GM12878 (cell line): ENCODE results near the gene NKAIN4.

Experiments
- CEBPB ChIP-seq, 2 experiments: fragments of 150-350 bp in 1 of 2; IDR thresholded peaks; 2 replicates each; pipeline ENCODE4 v1.6.1; 2012 to 2014; ENCODE audit warnings: low read depth in 2 of 2, low read length in 2 of 2, borderline replicate concordance in 1 of 2, inconsistent platforms in 1 of 2
- ESRRA ChIP-seq: IDR thresholded peaks from 2 replicates; pipeline ENCODE4 v1.6.1; 2012; ENCODE audit warnings: mild to moderate bottlenecking, low read length, improper control_type of control experiment
- PAX5 ChIP-seq: IDR thresholded peaks from 2 replicates; pipeline ENCODE4 v1.6.1; 2011; ENCODE audit warnings: low read depth, low read length, borderline replicate concordance
- RAD21 ChIP-seq: IDR thresholded peaks from 2 replicates; pipeline ENCODE4 v1.6.1; 2011; ENCODE audit warnings: mild to moderate bottlenecking, low read depth, low read length, moderate library complexity; ENCODE audit not compliant: insufficient read depth
- TF ChIP-seq, protein P1 (sequence below), 3 experiments: IDR thresholded peaks in 2 of 3; conservative IDR thresholded peaks in 1 of 3; 2 replicates each; pipeline ENCODE4 v1.5.1; 2011; ENCODE audit warnings: low read depth in 3 of 3, low read length in 3 of 3, mild to moderate bottlenecking in 3 of 3, control low read depth in 2 of 3, moderate library complexity in 2 of 3, inconsistent platforms in 1 of 3, mixed read lengths in 1 of 3; ENCODE audit not compliant: control insufficient read depth in 2 of 3, insufficient read depth in 1 of 3; ENCODE audit errors: extremely low read depth in 1 of 3
- TF ChIP-seq, protein P2 (sequence below): fragments of 450-650 bp; IDR thresholded peaks from 2 replicates; pipeline ENCODE4 v1.6.1; 2014; ENCODE audit warnings: mild to moderate bottlenecking
- TF ChIP-seq, protein P3 (sequence below): fragments of 450-650 bp; IDR thresholded peaks from 2 replicates; pipeline ENCODE4 v1.6.1; 2017; ENCODE audit warnings: mild to moderate bottlenecking

DNA sequence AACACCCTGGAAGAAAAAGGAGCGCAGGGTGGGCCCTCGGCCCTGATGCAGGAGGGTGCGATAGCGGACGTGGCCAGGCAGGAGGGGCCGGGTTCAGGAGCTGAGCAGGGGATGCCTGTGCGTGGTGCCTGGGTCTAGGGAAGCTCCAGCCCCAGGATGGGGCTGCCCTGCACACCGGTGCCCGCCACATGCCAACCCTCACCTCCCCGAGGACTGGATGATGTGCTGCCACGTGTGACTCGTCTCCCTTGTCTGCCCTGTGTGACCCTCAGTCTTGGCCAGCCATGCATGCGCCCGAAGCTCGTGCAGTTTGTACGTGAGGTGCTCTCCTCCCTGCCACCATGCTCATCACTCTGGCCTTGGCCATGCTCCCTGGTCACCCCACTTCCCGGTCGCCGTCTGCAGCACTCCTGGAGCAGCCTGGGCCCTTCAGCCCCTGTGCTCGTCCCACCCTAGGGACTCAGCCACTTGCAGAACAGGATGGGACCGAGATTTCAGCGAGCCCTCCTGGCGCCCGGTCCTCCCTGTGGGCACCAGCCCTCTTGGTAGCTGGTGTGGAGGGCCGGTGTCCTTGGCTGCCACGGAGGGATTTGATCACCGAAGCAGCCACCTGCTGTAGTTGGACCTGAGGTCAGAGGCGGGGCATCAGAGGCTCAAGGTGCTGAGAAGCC, 34.5 kb upstream of the NKAIN4 start:
- TF ChIP-seq, protein P1, sequence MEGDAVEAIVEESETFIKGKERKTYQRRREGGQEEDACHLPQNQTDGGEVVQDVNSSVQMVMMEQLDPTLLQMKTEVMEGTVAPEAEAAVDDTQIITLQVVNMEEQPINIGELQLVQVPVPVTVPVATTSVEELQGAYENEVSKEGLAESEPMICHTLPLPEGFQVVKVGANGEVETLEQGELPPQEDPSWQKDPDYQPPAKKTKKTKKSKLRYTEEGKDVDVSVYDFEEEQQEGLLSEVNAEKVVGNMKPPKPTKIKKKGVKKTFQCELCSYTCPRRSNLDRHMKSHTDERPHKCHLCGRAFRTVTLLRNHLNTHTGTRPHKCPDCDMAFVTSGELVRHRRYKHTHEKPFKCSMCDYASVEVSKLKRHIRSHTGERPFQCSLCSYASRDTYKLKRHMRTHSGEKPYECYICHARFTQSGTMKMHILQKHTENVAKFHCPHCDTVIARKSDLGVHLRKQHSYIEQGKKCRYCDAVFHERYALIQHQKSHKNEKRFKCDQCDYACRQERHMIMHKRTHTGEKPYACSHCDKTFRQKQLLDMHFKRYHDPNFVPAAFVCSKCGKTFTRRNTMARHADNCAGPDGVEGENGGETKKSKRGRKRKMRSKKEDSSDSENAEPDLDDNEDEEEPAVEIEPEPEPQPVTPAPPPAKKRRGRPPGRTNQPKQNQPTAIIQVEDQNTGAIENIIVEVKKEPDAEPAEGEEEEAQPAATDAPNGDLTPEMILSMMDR (IDR thresholded peaks at IDR 0.05 in 2 of 3, conservative IDR thresholded peaks at IDR 0.05 in 1 of 3; ENCODE audit: control insufficient read depth in 2 of 3, extremely low read depth in 1 of 3, insufficient read depth in 1 of 3, low read depth in 3 of 3, low read length in 3 of 3): no peak
- TF ChIP-seq, protein P2, sequence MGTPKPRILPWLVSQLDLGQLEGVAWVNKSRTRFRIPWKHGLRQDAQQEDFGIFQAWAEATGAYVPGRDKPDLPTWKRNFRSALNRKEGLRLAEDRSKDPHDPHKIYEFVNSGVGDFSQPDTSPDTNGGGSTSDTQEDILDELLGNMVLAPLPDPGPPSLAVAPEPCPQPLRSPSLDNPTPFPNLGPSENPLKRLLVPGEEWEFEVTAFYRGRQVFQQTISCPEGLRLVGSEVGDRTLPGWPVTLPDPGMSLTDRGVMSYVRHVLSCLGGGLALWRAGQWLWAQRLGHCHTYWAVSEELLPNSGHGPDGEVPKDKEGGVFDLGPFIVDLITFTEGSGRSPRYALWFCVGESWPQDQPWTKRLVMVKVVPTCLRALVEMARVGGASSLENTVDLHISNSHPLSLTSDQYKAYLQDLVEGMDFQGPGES: no peak
- TF ChIP-seq RAD21: no peak
- TF ChIP-seq CEBPB (IDR thresholded peaks at IDR 0.05; ENCODE audit: borderline replicate concordance in 1 of 2, low read depth in 2 of 2, low read length in 2 of 2): no peak
- no peak for TF ChIP-seq PAX5
- TF ChIP-seq, protein P3, sequence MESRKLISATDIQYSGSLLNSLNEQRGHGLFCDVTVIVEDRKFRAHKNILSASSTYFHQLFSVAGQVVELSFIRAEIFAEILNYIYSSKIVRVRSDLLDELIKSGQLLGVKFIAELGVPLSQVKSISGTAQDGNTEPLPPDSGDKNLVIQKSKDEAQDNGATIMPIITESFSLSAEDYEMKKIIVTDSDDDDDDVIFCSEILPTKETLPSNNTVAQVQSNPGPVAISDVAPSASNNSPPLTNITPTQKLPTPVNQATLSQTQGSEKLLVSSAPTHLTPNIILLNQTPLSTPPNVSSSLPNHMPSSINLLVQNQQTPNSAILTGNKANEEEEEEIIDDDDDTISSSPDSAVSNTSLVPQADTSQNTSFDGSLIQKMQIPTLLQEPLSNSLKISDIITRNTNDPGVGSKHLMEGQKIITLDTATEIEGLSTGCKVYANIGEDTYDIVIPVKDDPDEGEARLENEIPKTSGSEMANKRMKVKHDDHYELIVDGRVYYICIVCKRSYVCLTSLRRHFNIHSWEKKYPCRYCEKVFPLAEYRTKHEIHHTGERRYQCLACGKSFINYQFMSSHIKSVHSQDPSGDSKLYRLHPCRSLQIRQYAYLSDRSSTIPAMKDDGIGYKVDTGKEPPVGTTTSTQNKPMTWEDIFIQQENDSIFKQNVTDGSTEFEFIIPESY: no peak
- TF ChIP-seq ESRRA: no peak
